ENCODE data around the gene WDFY4.

GRCh38 chr10:48899781-48900180 lies 215.1 kb downstream of the WDFY4 start:
- TF ChIP-seq POLR2A (IDR thresholded peaks at IDR 0.05) = no peak
- no peak for TF ChIP-seq POLR2AphosphoS5 (IDR thresholded peaks at IDR 0.05)

Data from breast epithelium (tissue), 3 donors.